HG03439 (cell line): ENCODE measurements around the gene SPTB.

Experiments
- ATAC-seq: cut with Tn5 transposase; IDR thresholded peaks from one replicate; pipeline ENCODE4 v1.9.1; 2021; ENCODE audit warnings: mild to moderate bottlenecking, moderate library complexity; ENCODE audit not compliant: unreplicated experiment

SPTB gene

DNA sequence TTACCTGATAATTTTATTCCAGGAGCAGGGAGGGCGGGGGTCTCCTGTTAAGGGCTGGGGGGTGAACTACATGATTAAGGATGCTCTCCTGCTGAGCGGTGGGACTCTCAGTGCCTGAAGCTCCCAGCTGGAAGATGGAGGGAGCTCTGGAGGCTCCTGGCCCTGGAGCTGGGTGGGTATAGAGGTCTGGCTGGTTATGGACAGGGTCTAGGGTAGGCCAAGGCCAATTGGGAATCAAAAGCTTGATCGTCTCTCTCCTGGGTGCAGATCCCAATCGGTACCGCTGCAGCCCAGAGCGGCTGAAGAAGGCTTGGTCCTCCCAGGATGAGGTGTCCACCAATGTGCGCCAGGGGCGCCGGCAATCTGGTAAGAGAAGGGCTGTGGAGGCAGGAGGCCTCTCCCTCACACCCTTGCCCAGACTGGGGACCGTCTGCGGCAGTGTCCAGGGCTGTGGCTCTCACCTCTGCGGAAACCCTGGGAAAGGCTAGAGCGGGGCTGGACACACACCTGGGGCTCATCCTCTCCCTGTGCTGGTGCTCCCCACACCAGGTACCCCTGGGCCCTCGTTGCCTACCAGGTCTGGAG is 147.1 kb downstream of the SPTB start:
- no peak for ATAC-seq

DNA sequence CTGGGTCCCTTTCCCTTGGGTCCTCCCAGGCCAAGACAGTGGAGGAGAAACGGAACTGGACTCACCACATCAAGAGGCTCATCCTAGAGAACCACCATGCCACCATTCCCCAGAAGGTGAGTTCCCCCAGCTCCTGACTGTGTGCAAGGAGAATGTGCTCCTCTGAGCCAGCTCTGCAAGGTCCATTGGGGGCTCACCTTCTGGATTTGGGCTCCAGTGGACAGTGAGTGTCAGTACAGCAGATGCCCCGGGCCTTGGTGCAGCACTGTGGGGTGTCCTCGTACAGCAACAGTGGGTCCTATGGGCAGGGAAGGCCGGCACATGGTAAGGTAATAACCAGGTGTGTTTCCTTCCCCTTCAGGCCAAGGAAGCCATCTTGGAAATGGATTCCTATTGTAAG is 147.6 kb downstream of the SPTB start:
- no peak for ATAC-seq

DNA sequence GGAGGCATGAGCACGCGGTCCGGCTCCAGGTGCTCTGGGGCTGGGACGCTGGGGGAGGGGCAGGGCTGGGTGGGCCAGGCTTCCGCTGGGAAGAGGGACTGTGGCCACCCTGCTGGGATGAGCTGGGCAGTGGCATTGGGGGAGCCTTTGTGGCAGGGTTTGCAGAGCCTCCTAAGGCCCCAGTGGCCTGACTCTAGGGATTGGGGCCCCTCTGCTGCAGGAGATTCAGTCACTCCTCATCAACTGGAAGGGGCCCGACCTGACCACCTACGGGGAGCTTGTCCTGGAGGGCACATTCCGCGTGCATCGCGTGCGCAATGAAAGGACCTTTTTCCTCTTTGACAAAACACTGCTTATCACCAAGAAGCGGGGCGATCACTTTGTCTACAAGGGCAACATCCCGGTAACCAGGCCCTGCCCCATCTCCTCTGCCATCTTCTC is 148.5 kb downstream of the SPTB start:
- ATAC-seq = no peak

DNA sequence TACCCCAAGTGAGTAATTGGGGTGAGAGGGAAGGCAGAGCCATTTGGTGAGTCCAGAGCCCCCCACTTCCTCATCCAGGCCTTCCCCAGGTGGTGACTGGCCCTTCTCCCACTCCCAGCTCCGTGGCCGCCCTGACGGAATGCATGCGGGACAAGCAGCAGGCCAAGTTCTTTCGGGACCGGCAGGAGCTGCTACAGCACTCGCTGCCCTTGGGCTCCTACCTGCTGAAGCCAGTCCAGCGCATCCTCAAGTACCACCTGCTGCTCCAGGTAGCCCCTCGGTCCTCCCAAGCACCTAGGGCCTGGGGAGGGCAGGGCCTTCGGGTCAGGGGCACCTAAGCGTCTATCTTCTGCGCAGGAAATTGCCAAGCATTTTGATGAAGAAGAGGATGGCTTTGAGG is 149.0 kb downstream of the SPTB start:
- ATAC-seq = no peak

DNA sequence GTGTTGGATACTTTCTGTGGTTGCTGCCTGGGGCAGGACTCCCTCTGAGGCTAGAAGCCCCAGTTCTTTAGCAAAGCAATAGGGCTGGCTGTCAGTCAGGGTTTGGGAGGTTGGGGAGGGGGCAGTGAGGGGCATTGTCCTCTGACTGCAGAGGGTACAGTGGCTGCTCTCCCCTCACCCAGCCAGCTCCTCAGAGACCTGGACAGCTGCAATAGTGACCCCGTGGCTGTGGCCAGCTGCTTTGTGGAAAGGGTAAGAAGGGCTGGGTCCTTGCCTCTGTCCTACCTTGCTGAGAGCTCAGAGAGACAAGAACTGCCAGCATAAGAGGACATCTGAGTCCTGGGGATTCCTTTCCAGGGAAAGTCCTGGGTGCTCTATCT is 149.7 kb downstream of the SPTB start:
- ATAC-seq = no peak

DNA sequence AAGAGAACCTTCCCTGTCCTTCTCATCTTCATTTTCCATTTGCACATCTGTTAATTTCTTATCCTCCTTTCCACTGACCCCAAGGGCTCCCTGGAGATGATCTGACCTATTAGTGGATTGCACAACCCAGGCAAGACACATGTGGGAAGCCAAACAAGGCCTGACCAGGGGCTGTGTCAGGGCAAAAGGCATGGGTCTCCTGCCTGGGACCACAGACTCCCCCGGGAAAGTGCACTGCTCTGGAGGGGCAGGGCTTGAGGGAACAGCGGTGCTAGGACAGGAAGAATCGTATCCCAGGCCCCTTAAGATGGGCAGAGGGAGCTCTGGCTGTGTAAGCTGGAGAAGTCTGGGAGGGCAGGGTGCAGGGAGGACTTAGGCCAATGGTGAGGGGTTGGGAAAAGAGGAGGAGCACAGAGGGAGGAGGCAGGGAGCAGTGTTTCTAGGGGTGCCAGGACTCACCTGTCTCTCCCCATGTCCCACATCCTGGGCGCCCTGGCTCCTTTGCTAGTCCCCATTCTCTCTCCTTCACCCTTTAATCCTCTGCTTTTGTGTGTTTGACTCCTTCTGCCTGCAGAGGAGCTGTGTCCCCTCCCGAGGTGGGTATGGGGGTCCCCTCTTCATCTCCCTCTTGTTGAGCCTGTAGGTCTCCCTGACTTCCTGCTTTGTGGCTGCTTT is 150.2 kb downstream of the SPTB start:
- no peak for ATAC-seq

DNA sequence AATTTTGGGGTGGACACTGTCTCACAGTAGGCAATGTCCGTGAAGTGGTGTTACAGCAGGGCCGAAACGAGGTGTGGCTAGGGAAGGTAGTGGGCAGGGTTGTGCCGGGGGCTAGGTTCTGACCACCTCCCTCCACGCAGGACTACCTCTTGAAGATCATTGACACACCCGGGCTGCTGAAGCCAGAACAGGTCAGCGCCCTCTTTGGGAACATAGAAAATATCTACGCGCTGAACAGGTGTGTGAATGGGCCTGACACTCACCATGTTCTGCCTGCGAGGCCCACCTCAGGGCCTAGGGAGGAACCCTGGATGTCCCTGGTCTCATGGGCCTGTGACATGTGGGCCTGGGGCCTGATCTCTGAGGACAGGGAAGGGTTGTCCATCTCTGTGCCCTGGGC is 150.9 kb downstream of the SPTB start:
- no peak for ATAC-seq

DNA sequence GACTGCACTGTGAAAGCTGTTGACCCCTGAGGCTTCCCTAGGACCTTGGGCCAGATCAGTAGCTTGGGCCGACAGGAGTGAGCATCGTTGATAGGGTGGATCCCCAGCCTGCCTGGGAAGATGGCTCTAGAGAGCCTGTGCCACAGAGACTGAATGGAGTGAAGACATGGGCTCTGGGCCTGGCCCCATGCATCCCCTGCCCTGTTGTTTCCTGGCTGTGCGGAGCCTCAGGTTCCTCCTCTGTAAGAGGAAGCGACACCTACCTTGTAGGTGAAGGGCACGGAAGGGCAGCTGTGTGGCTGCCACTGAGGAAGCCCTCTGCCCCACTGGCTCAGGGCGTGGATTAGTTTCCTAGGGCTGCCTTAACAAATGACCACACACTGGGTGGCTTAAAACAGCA is 151.6 kb downstream of the SPTB start:
- ATAC-seq = no peak

DNA sequence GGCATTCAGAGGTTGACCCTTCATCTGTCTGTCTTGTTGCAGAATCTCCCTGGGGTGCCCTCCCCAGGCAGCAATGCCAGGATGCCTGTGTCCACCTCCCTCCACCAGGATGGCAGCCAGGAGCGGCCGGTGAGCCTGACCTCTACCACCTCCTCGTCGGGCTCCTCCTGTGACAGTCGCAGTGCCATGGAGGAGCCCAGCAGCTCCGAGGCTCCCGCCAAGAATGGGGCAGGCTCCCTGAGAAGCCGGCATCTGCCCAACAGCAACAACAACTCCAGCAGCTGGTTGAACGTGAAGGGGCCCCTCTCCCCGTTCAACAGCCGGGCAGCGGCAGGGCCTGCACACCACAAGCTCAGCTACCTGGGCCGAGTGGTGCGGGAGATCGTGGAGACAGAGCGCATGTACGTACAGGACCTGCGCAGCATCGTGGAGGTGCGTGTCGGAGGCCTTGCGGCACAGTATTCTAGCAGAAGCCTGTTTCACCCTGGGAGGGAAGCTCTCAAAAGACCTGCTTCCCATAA is 152.1 kb downstream of the SPTB start:
- ATAC-seq = no peak

DNA sequence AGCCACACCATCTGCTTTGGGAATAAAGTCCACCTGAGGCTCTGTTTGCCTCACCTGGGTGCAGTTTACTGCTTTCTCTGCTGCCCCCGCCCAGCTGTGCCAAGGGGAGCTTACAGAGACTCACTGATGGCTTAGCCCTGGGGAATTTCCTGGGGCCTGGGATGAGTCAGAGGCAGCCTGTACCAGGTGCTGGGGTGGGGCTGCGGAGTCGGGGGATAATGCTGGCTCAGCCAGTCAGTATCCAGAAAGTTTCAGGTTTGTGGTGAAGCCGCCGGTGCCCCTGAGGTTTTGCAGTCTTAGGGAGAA is 153.2 kb downstream of the SPTB start:
- ATAC-seq = no peak

DNA sequence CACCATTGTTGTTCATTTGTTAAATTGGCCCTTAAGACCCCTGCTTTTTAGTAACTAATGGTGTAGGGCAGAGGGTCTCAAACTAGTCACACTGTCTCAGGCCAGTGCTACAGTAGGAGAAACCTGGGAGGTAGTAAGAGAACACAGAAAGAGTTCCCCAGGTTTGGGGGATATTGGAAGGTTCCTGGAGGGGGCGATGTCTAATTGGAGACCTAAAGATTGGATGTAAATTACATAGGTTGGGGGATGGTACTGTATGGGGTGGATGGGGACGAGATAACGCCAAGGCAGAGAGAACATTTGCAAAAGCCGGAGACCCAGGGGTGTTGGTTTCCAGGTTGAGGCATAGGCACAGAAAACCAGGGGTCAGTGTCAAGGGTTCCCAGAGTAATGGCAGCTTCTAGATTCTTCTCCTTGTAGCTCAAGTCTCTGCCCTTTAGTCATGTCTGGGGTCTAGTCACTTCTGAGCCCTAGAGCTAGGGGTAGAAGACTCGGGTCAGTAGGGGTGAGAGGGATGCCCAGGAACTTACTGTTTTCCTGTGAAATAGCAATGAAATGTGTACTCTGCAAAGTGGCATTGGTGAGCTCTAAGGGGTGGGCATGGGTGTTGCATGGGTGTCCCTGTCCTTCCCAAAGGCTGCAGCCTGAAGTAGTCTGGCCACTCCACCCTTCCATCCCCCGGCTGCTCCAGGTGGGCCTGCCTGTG is 153.7 kb downstream of the SPTB start:
- ATAC-seq = no peak

DNA sequence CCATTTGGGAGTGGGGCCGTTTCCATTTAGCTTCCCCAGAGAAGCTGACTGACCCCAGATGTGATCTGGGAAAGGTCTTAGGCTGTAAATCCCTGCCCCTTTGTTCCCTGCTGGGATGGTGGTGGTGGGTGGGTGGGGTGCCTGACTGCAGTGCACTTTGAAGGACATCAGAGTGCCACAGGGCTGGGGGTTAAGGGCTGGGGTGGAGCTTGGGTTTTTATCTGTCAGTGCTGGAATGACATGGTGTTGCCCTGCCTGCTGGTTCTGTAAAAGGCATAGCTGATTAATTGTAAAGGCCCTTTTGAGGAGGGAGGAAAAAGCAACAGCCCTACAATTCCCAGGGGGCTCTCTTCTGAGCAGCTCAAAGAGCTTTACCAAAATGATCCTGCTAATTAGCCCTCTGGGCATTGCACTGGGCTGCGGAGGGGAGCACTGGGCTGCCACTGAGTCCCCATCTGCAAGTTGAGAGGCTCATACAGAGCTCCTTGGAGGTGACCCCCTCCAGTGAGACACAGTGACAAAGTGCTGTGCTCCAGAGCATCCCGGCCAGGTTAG is 154.4 kb downstream of the SPTB start:
- ATAC-seq = no peak

DNA sequence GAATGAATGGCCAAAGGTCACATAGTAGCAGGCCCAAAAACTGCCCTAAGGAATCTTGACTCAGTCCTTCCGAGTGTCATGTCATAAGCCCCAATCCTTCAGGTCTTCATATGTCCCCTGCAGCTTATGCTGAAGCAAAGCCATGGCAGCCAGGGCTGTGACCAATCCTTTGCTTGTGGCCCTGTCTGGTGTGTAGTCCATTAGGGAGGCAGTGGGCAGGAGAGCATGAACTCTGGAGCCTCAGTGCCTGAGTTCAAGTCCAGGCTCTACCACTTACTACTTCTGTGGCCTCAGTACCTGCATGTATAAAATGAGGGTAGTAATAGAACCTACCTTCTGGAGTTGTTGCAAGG is 155.2 kb downstream of the SPTB start:
- no peak for ATAC-seq

DNA sequence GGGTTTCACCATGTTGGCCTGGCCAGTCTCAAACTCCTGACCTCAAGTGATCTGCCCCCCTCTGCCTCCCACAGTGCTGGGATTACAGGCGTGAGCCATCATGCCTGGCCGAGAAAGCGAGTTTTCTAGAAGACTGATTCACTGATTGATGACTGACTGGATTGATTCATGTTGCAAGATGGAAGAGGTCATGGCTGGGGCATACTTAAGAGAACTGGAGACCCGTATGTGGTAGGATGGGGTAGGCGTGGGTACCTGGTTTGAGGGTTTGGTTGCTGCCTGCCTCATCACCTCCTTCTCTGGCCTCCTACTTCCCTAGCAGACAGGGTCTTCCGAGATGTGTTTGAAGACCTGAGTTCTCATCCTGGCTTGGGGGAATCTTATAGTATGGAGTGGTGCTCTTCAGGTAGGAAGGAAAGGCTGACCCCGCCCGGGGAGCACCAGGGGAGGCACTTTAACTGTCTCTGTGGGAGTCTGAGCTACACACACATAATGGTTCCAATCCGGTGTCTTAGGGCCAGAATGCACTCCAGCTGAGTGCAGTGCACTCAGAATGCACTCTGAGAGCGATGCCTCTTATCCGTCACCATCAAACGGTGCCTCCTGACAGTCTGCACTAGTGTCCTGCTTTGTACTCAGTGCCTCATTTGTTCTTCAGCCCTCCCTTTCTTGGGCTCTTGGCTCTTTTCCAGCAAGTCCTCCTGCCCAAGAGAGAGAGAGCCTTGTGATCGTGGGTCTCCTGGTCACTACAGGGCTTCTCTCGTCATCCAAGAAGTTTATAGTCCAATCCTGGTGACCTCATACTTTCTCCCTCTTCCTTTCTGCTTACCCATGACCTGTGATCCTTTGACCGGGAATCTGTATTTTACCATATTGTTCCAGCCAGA is 155.8 kb downstream of the SPTB start:
- ATAC-seq = no peak

DNA sequence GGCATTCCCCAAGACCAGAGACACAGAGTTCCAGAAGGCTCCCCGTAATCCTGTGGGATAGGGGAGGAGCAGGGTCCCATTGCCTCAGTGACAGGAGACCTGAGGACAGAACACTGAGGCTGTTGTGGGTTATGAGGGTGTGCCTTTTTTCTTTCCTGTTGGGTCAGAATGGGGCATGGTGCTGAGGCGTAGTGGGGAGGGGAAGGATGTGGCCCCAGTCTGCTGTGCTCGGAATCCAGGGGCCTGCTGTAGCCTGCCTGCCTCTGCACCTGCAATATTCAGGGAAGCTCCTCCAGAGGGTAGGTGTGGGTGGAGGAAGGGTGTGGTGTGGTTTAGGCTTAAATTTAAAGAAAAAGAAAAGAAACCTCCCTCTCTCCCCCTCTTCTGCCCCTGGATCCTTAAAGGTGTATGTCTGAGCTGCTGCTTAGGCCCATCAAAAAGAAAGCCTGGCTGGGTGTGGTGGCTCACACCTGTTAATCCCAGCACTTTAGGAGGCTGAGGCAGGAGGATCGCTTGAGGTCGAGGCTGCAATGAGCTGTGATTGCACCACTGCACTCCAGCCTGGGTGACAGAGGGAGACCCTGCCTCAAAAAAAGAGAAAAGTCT is 156.8 kb downstream of the SPTB start:
- no peak for ATAC-seq

DNA sequence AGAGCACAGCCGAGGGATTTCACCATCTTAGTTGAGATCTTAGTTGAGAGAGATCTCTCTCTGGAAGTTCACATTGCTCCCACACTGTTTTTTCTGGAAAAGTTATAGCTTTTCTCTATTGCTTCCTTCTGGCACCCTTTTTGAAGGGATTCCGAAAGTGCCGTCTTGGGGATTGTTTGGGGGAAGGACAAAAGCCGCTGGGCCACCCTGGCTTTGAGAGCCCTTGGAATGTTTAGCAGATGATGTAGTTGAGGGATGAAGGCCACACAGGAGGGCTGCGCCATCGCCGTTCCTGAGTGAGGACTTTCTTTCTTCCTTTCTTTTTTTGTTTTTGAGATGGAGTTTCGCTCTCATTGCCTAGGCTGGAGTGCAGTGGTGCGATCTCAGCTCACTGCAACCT is 157.8 kb downstream of the SPTB start:
- ATAC-seq = no peak

DNA sequence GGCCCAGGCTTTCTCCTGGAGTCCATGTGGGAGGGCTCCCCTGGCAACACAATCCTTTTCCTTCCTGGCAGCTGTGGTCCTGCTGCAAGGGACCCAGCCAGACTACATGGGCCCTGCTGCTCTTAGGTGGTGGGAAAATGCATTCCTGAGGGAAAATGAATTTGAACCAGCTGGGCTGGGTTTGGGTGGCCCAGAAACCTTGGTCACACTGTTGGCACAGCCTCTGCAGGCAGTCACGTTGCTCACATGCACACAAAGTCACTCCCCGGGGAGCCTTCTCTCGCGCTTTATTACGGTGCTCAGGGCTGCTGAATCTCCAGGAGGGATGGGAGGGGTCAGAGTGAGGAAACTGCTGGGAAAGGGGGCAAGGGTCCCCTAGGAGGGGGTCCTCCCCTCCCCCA is 158.3 kb downstream of the SPTB start:
- no peak for ATAC-seq

DNA sequence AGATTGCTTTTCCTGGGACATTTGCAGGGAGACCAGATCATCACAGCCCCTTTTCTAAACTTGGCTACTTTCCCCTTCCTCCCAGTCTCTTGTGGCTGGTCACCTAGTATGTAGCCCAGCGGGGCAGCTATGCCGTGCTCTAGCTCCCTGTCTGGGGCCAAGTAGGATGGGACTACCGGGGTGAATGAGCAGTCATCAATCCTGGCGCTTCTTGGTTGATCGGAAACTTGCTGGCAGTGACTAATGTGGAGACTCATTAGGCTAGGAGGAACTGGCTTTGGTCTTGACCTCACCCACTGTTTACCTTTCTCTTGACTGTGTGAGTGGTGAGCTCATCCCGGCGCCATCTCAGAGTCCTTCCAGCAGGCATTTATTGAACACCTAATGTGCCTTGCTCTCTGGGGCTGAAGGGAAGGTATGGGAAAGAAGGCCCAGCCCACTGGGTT is 159.6 kb downstream of the SPTB start:
- no peak for ATAC-seq

DNA sequence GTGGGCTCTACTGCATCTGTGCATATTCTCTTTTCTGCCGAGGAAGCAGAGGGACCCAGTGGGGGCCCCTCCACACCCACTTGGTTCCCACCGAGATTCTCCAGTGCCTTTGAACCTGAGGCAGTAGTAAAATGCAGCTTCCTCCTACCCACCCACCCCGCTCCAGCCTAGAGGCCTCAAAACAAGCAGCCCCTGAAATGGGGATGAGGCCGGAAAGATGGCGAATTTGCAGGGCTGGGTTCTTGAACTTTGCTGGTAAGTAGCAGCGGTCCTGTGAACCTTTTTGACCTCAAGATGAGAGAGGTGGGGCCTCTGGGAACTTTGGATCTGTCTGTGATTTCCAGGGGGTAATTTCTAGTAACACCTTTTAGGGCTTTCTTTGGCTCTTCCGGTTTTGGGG is 160.1 kb downstream of the SPTB start:
- no peak for ATAC-seq

DNA sequence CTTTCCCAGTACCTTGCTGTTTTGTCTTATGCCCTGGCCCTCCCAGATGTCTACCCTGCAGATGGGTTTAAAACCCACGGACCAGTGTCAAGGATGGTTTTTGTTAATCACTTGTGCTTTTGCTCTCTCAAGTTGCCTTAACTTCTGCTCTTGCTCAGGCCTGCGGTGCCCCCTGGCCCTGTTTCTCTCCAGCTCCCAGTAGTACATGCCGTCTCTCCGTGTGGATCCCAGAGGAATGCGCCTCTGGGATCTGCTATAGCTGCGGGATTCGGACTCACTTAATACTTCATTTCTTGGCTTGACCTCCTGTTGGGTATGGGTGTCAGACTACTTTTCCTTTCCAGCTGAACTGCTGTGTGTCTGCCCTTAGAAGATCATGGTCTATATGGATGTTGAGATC is 160.9 kb downstream of the SPTB start:
- ATAC-seq = no peak

DNA sequence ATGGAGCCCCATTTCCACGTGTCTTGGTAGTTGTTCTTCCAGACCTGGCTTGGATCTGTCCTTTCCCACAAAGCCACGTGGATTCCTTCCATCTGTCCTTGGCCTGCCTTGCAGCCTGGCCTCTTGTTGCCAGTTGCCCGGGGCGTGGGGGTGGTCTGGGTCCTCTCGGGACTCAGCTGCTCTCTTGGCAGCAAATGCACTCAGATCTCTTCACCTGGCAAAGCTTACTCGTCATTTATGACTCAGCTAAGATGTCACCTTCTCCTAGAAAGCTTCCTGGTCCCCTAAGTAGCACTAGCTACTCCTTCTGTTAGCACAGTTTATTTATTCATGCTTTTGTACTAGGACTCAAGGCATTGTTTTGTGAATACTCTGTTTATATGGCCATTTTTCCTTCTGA is 161.8 kb downstream of the SPTB start:
- no peak for ATAC-seq
